Limb (tissue), 2 donors: ENCODE data around the gene GRIK1.
A peak's percentile ranks its signal among the peaks of the same experiment; 100 is the strongest.

Source experiments
- DNase-seq, 2 donors: peaks; one replicate each; pipeline ENCODE4 v3.0.0-alpha.2; 2016; ENCODE audit errors: extremely low spot score in 2 of 2

Gene GRIK1

DNA sequence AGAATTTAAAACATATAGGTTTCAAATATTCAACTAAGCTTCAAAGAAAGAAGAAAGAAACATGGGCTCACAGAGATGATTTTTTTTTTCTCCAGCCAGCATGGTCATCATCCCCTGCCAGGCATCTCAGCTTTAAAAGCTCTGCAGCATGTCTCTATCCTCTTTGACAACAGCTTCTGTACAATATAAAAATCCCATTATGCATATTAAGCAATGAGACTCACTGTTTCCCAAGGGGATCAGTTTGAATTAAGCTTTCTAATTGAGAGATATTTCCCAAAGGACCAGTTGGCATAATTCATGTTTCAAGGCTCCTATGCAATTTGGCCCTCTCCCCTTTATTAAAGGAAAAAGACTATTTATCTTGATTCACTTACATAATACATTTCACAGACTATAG is 220.3 kb downstream of the GRIK1 start:
- DNase-seq: no peak

- DNase-seq: no peak
Measured at GRCh38 chr21:29718081-29718815, 221.5 kb downstream of the GRIK1 start.

- DNase-seq: no peak
Measured at GRCh38 chr21:29717659-29718058, 222.1 kb downstream of the GRIK1 start.

DNA sequence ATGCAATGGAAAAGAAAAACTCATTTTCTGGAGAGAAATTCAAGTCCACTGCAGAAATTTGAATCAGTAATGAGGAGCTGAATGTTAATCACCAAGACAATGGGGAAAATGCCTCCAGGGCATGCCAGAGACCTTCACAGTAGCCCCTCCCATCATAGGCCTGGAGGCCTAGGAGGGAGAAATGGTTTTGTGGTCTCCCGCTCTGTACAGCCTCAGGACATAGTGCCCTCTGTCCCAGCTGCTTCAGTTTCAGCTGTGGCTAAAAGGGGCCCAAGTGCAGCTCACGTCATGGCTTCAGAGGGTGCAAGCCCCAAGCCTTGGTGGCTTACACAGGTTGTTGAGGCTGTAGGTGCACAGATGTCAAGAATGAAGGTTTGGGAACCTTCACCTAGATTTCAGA is 223.0 kb downstream of the GRIK1 start:
- DNase-seq: no peak

- DNase-seq: no peak
Measured at GRCh38 chr21:29715089-29715488, 224.7 kb downstream of the GRIK1 start.

DNA sequence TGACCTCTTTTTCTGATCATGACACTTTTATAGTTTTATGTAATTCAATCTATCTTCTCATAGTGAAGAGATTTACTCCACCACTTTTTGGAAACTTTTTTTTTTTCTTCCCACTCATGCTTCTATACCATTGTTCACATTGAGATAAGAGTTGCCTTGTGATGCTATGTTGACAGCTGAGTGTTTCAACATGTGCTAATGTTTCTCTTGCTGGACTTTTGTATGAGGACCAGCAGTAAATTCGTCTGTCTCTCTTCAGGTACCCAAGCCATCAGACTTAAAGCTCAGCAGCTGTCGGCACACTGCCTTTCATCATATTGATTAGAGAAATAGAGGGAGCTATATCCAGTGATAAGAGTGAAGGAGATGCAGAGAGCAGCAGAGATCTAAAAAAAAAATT is 227.0 kb downstream of the GRIK1 start:
- no peak for DNase-seq

- no peak for DNase-seq
Measured at GRCh38 chr21:29711236-29711635, 228.6 kb downstream of the GRIK1 start.

DNA sequence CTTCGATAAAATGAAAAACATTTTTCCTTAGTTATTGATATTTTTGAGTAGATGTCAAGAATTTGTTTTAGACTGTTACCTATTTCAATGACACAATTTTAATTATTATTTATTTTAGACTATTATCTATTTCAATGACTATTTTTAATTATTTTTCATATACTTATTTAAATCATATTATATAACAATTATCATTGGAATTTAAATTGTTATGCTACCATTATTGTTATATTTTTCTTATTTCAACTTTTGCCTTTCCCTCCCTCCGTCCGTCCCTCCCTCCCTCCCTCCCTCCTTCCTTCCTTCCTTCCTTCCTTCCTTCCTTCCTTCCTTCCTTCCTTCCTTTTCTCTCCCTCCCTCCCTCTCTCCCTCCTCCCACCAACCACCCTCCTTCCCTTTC is 229.3 kb downstream of the GRIK1 start:
- no peak for DNase-seq

- peak in 1 of 2 donors; percentile 27 for DNase-seq
Measured at GRCh38 chr21:29708401-29708800, 231.4 kb downstream of the GRIK1 start.

GRCh38 chr21:29704719-29705118 is 235.1 kb downstream of the GRIK1 start:
- no peak for DNase-seq

GRCh38 chr21:29701676-29702075 is 238.1 kb downstream of the GRIK1 start:
- DNase-seq: no peak

GRCh38 chr21:29697555-29698193 is 242.1 kb downstream of the GRIK1 start:
- peak in 1 of 2 donors; percentile 7 for DNase-seq

- no peak for DNase-seq
Measured at GRCh38 chr21:29696937-29697336, 242.9 kb downstream of the GRIK1 start.

- no peak for DNase-seq
Measured at GRCh38 chr21:29691616-29692491, 247.9 kb downstream of the GRIK1 start.

DNA sequence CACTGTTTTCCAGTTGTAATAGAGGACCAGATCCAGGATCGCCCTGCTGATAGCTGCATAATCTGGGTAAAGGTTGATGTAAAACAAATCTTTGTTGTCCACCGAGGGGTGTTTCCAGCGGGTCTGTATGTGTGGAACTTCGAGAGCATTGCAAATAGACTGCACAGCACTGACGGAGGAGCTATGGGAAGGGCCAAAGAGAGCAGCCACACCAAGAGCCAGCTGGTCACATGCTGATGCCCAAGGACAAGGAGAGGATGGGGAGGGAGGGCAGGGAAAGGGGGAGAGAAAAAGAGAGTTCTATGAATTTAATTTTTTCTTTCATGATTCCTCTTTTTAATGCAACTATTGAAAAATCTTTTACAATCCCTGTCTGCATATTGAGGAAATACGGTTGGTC is 250.0 kb downstream of the GRIK1 start:
- DNase-seq: no peak

GRCh38 chr21:29684106-29684505 is 255.7 kb downstream of the GRIK1 start:
- no peak for DNase-seq

DNA sequence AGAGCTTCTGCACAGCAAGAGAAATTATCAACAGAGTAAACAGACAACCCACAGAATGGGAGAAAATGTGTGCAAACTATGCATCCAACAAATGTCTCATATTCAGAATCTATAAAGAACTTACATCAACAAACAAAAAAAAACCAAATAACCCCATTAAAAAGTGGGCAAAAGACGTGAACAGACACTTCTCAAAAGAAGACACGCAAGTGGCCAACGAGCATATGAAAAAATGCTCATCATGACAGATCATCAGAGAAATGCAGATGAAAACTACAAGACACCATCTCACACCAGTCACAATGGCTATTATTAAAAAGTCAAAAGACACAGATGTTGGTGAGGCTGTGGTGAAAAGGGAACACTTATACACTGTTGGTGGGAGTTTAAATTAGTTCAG is 257.0 kb downstream of the GRIK1 start:
- no peak for DNase-seq

DNA sequence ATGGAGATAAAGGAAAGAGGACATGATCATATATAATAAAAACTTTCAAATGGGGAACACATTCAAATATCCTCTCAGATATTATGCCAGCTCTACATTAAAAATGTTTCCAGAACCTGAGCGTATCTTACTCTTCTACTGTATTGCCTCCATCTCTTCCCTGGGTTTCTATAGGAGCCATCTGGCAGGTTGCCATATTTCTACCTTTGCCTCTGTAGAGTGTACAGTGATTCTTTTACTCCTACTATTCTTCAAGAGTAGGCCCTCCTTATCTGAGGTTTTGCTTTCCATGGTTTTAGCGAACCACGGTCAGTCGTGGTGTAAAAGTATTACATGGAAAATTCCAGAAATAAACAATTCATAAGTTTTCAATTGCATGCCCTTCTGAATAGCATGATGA is 259.5 kb downstream of the GRIK1 start:
- no peak for DNase-seq

DNA sequence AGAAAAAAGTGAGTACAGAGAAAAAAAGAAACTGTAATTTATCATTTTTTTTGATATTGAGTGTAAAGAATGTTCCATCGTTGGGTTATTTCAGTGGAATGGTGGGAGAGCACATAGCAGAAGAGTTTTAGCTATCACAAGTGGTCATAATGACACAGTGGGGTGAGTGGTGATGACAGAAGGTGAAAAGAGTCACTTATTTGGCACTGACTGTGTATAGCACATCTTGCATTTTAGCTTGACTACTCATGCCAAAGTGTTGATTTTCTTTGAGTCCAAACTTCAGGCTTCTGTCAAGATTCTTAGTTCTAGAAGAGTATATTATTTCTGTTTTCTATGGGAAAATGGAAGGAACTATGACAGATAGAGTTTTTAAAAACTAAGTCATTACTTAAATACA is 261.2 kb downstream of the GRIK1 start:
- DNase-seq: no peak

- no peak for DNase-seq
Measured at GRCh38 chr21:29677326-29677725, 262.5 kb downstream of the GRIK1 start.

- DNase-seq: no peak
Measured at GRCh38 chr21:29676395-29676794, 263.4 kb downstream of the GRIK1 start.

DNA sequence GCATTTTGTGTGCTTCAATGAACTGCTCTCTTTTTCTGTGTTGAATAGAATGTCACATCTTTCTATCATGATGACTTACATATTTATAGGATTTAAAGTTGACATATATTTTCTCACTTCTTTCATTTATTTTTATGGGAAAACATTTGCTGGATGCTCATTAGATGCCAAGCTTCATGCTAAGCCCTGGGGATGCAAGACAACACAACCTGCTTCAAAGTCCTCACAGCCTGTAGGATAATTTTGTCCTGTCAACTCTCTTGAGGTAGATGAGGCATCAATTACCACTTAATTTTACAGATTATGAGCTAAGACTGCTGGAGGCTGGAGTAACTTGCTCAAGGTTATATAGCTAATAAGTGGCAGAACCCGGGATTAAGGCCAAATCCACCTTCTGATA is 264.3 kb downstream of the GRIK1 start:
- DNase-seq: no peak
